Gastroesophageal sphincter (tissue), 3 donors: Measurements from ENCODE around the gene ZBTB20.

Experiments
- CTCF ChIP-seq, 4 experiments: fragments of 200-600 bp in 2 of 4; fragments of 450-650 bp in 2 of 4; sonication (generic) in 1 of 4; IDR thresholded peaks; one replicate each; pipeline ENCODE4 v1.5.1; 2017 to 2019; ENCODE audit warnings: antibody characterized with exemption in 4 of 4, mild to moderate bottlenecking in 2 of 4, moderate library complexity in 2 of 4
- POLR2A ChIP-seq, 2 donors: fragments of 450-650 bp; IDR thresholded peaks; one replicate each; pipeline ENCODE4 v1.6.1; 2017; ENCODE audit warnings: antibody characterized with exemption in 2 of 2, mild to moderate bottlenecking in 2 of 2, moderate library complexity in 1 of 2

DNA sequence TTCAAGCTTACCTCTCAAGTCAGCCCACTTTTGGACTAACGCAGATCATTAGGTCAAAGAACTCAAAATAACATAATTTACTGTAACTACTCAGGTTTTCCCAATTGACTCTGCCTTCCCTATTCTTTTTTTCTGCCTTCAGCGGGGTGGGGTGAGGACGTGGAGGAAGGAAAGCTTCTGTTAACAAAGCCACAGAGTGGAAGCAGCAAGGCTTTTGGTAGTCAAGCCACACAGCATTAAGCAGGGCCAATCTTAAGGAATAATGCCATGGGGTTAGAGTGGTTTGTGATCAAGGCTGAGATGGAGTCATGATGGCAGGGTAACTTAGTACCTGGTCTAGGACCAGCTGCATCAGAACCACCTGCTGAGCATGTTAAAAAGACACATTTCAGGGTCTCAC lies 575.7 kb downstream of the ZBTB20 start:
- TF ChIP-seq POLR2A (IDR thresholded peaks at IDR 0.05), result no peak
- TF ChIP-seq CTCF (IDR thresholded peaks at IDR 0.05), result no peak
